Measurements from ENCODE around the gene GRIN2C. TPM values are rescaled to one million over a fixed set of nuclear protein-coding genes. Genes with fewer than 3 reads are reported as not detected.
"Not testable (repeated sequence)": the region's sequence is repeated elsewhere in the genome, so short reads cannot be mapped to it uniquely, and the experiment has no call there.

The GRIN2C gene
- 2.1 TPM for total RNA-seq

DNA sequence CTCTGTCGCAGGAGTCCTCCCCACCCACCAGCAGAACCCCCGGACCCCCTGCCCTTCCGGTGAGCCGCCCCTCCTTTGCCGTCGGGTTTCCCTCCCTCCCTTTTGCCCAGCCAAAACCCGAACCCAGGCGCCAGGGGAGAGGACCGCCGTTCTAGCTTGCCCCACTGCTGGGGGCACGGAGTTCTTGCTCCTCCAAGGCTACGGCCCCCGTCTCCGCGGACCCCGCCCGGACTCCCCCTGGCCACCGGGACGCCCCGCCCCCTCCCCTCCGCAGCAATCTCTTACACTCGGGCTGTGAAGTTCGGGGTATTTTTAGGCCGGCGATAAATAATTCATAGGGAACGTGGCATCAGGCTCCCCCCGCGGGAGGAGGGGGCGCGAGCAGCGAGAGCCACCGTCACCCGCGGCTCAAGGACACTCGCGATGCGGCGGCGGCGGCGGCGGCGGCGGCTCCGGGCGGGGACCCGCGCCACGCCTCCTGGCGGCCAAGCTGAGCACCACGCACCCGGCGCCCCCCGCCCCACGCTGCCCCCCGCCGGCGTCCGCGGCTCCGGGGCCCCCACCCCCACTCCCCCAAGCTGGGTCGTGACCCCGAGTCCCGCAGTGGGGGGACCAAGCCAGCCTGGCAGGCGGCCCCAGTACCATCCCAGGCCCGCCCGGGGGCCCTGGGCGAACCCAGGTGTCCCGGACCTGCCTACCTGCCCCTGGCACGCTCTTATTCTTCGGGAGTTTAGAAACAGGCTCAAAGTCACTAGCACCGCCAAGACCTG lies at the start of gene GRIN2C:
GRIN2C (minus strand) TSS at position 427 of the 770 bp plus-strand sequence. CDS start 4,793 bp downstream, outside the sequence.
- Histone ChIP-seq H3K4me3 (ENCODE audit: low read length in 3 of 3) (peak within 1 kb of the TSS in 2 of 3 donors; percentile 29 to 48), H3K27ac (ENCODE audit: low read depth, low read length) (no peak within 1 kb of the TSS), H3K9ac (ENCODE audit: low read depth in 1 of 3, low read length in 3 of 3) (peak within 1 kb of the TSS in 1 of 3 donors; percentile 16), H3K4me1 (ENCODE audit: control insufficient read depth in 3 of 3, insufficient read depth in 3 of 3, low read length in 3 of 3) (peaks cover 11 to 19% (median 16%) of the 10 kb centered on the region in 3 donors), H3K9me3 (ENCODE audit: control insufficient read depth in 3 of 3, low read length in 3 of 3) (no peaks in the 10 kb centered on the region), H3K36me3 (ENCODE audit: control insufficient read depth in 3 of 3, insufficient read depth in 3 of 3, low read length in 3 of 3) (no peaks in the 10 kb centered on the region), H3K27me3 (ENCODE audit: control insufficient read depth in 3 of 3, insufficient read depth in 3 of 3, low read length in 3 of 3) (peaks cover 56 to 59% (median 56%) of the 10 kb centered on the region in 3 donors)

GRCh38 chr17:74909097-74909496 lies 49.4 kb upstream of the GRIN2C start:
- H3K27ac ChIP-seq (ENCODE audit: low read depth, low read length); H3K4me3 ChIP-seq (ENCODE audit: low read length in 3 of 3); H3K4me1 ChIP-seq (ENCODE audit: control insufficient read depth in 3 of 3, insufficient read depth in 3 of 3, low read length in 3 of 3); H3K9ac ChIP-seq (ENCODE audit: low read depth in 1 of 3, low read length in 3 of 3); H3K9me3 ChIP-seq (ENCODE audit: control insufficient read depth in 3 of 3, low read length in 3 of 3); H3K36me3 ChIP-seq (ENCODE audit: control insufficient read depth in 3 of 3, insufficient read depth in 3 of 3, low read length in 3 of 3): not testable (repeated sequence)
- H3K27me3 ChIP-seq (ENCODE audit: control insufficient read depth in 3 of 3, insufficient read depth in 3 of 3, low read length in 3 of 3): peaks cover 8 to 10% (median 9%) of the 10 kb centered on the region in 3 donors

DNA sequence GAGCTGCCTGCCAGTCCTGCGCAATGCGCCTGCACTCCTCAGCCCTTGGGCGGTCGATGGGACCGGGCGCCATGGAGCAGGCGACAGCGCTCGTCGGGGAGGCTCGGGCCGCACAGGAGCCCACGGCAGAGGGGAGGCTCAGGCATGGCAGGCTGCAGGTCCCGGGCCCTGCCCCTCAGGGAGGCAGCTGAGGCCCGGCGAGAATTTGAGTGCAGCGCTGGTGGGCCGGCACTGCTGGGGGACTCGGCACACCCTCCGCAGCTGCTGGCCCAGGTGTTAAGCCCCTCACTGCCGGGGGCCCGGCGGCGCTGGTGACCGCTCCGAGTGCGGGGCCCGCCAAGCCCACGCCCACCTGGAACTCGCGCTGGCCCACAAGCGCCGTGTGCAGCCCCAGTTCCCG lies 47.3 kb upstream of the GRIN2C start:
- no peak overlapping the region for H3K9ac ChIP-seq (ENCODE audit: low read depth in 1 of 3, low read length in 3 of 3)
- H3K27me3 ChIP-seq (ENCODE audit: control insufficient read depth in 3 of 3, insufficient read depth in 3 of 3, low read length in 3 of 3): peaks cover 15 to 20% (median 19%) of the 10 kb centered on the region in 3 donors
- H3K4me1 ChIP-seq (ENCODE audit: control insufficient read depth in 3 of 3, insufficient read depth in 3 of 3, low read length in 3 of 3): no peaks in the 10 kb centered on the region
- no peak overlapping the region for H3K4me3 ChIP-seq (ENCODE audit: low read length in 3 of 3)
- no peaks in the 10 kb centered on the region for H3K9me3 ChIP-seq (ENCODE audit: control insufficient read depth in 3 of 3, low read length in 3 of 3)
- H3K36me3 ChIP-seq (ENCODE audit: control insufficient read depth in 3 of 3, insufficient read depth in 3 of 3, low read length in 3 of 3): no peaks in the 10 kb centered on the region
- no peak overlapping the region for H3K27ac ChIP-seq (ENCODE audit: low read depth, low read length)

GRCh38 chr17:74906214-74906793 lies 46.6 kb upstream of the GRIN2C start:
- H3K36me3 ChIP-seq (ENCODE audit: control insufficient read depth in 3 of 3, insufficient read depth in 3 of 3, low read length in 3 of 3); H3K9me3 ChIP-seq (ENCODE audit: control insufficient read depth in 3 of 3, low read length in 3 of 3); H3K27ac ChIP-seq (ENCODE audit: low read depth, low read length); H3K9ac ChIP-seq (ENCODE audit: low read depth in 1 of 3, low read length in 3 of 3); H3K4me1 ChIP-seq (ENCODE audit: control insufficient read depth in 3 of 3, insufficient read depth in 3 of 3, low read length in 3 of 3); H3K4me3 ChIP-seq (ENCODE audit: low read length in 3 of 3): not testable (repeated sequence)
- H3K27me3 ChIP-seq (ENCODE audit: control insufficient read depth in 3 of 3, insufficient read depth in 3 of 3, low read length in 3 of 3): peaks cover 22 to 26% (median 24%) of the 10 kb centered on the region in 3 donors

DNA sequence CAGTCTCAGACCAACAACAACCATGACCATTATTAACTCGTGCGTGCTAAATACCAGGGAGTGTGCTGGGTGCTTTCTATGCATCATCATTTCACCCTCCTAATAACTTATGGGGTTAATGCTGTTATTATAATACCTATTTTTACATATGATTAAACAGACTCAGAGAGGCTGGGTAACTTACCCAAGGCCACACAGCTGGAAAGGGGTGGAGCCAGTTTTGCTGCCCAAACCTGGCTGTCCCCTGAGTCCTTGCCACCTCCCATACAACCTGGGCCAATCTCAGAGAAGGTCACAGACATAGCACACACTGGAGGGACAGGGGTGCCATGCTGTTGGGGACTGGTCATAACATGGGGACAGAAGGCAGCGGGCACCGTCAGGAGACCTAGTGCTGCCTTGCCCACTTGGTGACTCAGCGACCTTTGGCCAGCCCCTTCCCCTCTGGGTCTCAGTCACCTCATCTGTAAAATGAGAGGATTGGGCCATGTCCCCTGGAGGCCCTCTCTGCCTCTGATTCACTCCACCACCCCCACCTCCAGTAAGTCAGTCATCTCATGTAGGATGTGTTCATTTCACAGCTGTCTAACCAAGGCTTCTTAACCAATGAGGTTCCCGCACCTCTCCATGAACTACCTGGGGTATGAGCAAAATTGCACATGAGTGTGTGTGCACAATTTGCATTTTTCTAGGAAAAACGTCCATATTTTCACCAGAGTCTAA lies 45.2 kb upstream of the GRIN2C start:
- H3K9me3 ChIP-seq (ENCODE audit: control insufficient read depth in 3 of 3, low read length in 3 of 3): no peaks in the 10 kb centered on the region
- no peak overlapping the region for H3K9ac ChIP-seq (ENCODE audit: low read depth in 1 of 3, low read length in 3 of 3)
- H3K27me3 ChIP-seq (ENCODE audit: control insufficient read depth in 3 of 3, insufficient read depth in 3 of 3, low read length in 3 of 3): peaks cover 27 to 30% (median 29%) of the 10 kb centered on the region in 3 donors

DNA sequence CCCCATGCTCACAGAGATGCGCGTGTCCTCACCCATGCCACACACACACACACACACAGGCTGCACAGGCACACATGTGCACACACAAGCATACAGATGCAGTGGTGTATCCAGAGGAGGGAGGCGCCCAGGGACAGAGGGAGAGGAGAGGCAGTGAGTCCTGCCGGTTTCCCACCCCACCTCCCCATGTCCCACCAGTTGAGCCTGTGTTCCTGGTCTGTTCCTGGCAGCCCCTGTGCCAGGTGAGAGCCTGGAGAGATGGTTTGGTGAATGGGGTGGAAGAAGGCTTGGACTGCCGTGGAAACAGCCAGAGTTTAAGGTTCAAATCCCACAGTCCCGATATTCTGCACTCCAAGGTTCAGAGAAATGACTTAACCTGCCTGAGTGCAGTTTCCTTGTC lies 44.0 kb upstream of the GRIN2C start:
- Histone ChIP-seq H3K36me3 (ENCODE audit: control insufficient read depth in 3 of 3, insufficient read depth in 3 of 3, low read length in 3 of 3) (no peaks in the 10 kb centered on the region), H3K27ac (ENCODE audit: low read depth, low read length) (no peak overlapping the region), H3K4me1 (ENCODE audit: control insufficient read depth in 3 of 3, insufficient read depth in 3 of 3, low read length in 3 of 3) (no peaks in the 10 kb centered on the region), H3K4me3 (ENCODE audit: low read length in 3 of 3) (no peak overlapping the region), H3K9me3 (ENCODE audit: control insufficient read depth in 3 of 3, low read length in 3 of 3) (no peaks in the 10 kb centered on the region), H3K27me3 (ENCODE audit: control insufficient read depth in 3 of 3, insufficient read depth in 3 of 3, low read length in 3 of 3) (peaks cover 27 to 30% (median 29%) of the 10 kb centered on the region in 3 donors), H3K9ac (ENCODE audit: low read depth in 1 of 3, low read length in 3 of 3) (no peak overlapping the region)

More for the DNA sequence above, 45.2 kb upstream of the GRIN2C start:
- no peak overlapping the region for H3K4me3 ChIP-seq (ENCODE audit: low read length in 3 of 3)
- no peaks in the 10 kb centered on the region for H3K36me3 ChIP-seq (ENCODE audit: control insufficient read depth in 3 of 3, insufficient read depth in 3 of 3, low read length in 3 of 3)
- no peaks in the 10 kb centered on the region for H3K4me1 ChIP-seq (ENCODE audit: control insufficient read depth in 3 of 3, insufficient read depth in 3 of 3, low read length in 3 of 3)
- H3K27ac ChIP-seq (ENCODE audit: low read depth, low read length): no peak overlapping the region

DNA sequence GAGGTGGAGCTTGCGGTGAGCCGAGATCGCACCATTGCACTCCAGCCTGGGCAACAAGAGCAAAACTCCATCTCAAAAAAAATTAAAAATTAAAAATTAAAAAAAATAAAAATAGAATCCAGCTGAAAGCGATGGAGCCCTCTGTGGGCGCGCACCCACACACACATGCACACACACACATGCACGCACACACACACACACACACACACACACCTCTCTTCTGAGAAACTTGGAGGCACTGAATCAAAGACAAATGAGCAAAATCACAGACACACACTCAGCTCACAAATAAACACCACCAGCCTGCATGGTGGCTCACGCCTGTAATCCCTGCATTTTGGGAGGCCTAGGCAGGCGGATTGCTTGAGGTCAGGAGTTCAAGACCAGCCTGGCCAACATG lies 43.3 kb upstream of the GRIN2C start:
- H3K27ac ChIP-seq (ENCODE audit: low read depth, low read length): no peak overlapping the region
- no peaks in the 10 kb centered on the region for H3K4me1 ChIP-seq (ENCODE audit: control insufficient read depth in 3 of 3, insufficient read depth in 3 of 3, low read length in 3 of 3)
- H3K36me3 ChIP-seq (ENCODE audit: control insufficient read depth in 3 of 3, insufficient read depth in 3 of 3, low read length in 3 of 3): no peaks in the 10 kb centered on the region
- no peak overlapping the region for H3K4me3 ChIP-seq (ENCODE audit: low read length in 3 of 3)
- peaks cover 27 to 30% (median 29%) of the 10 kb centered on the region in 3 donors for H3K27me3 ChIP-seq (ENCODE audit: control insufficient read depth in 3 of 3, insufficient read depth in 3 of 3, low read length in 3 of 3)
- H3K9ac ChIP-seq (ENCODE audit: low read depth in 1 of 3, low read length in 3 of 3): no peak overlapping the region
- H3K9me3 ChIP-seq (ENCODE audit: control insufficient read depth in 3 of 3, low read length in 3 of 3): no peaks in the 10 kb centered on the region

DNA sequence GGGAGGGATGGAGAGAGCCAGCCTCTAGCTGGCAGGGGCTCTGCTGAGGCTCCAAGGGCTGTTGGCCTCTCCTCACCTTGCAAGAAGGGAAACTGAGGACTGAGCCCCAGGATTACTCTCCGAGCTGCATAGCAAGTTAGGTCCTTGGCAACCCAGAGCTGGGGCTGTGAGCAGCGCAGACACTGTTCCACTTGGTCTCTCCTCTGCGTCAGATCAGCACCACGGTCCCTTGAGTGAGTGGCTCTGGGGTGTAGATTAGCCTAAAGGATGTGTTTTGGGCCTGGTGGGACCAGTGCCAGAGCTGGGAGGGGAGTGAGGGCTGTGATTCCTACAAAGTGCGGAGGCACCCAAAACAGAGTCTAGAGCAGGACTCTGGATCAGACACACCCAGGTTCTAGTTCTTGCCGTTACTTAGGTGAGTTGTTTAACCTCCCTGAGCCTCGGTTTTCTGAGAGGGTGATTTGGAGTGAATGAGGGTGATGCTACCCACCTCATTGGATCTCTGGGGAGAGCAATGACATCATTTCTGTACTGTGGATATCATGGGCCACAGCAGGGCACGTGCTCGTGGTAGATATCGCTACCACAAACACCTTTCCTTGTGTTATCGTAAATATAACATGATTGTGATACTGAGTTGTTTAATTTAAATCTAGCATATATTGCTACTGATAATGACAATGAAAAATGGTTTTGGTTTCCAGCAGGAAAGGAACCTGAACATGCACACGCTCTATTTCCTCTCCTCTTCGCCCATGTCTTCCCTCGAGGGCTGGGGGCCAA lies 41.9 kb upstream of the GRIN2C start:
- H3K27ac ChIP-seq (ENCODE audit: low read depth, low read length): no peak overlapping the region
- H3K9ac ChIP-seq (ENCODE audit: low read depth in 1 of 3, low read length in 3 of 3): no peak overlapping the region
- no peaks in the 10 kb centered on the region for H3K36me3 ChIP-seq (ENCODE audit: control insufficient read depth in 3 of 3, insufficient read depth in 3 of 3, low read length in 3 of 3)
- H3K4me3 ChIP-seq (ENCODE audit: low read length in 3 of 3): no peak overlapping the region
- H3K9me3 ChIP-seq (ENCODE audit: control insufficient read depth in 3 of 3, low read length in 3 of 3): no peaks in the 10 kb centered on the region
- H3K27me3 ChIP-seq (ENCODE audit: control insufficient read depth in 3 of 3, insufficient read depth in 3 of 3, low read length in 3 of 3): peaks cover 28 to 33% (median 32%) of the 10 kb centered on the region in 3 donors
- H3K4me1 ChIP-seq (ENCODE audit: control insufficient read depth in 3 of 3, insufficient read depth in 3 of 3, low read length in 3 of 3): no peaks in the 10 kb centered on the region

DNA sequence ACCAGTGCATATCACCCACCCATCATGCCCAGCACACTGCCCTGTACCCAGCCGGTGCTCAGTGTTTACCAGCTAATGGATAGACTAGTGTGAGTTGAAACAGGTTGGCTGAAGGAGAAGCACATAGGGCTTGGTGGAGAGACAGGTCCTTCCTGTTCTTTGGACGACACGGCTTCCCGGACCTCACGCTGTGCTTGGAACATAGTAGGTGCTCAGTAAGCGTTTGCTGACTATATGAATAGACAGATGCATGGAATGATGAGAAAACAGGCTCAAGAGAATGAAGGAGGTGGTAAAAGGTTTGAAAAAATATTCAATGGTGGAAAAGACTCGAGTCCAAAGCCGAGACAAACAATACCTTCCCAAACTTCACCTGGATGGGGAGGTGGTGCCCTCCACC lies 40.5 kb upstream of the GRIN2C start:
- Histone ChIP-seq H3K4me1 (ENCODE audit: control insufficient read depth in 3 of 3, insufficient read depth in 3 of 3, low read length in 3 of 3) (no peaks in the 10 kb centered on the region), H3K36me3 (ENCODE audit: control insufficient read depth in 3 of 3, insufficient read depth in 3 of 3, low read length in 3 of 3) (no peaks in the 10 kb centered on the region), H3K9ac (ENCODE audit: low read depth in 1 of 3, low read length in 3 of 3) (no peak overlapping the region), H3K9me3 (ENCODE audit: control insufficient read depth in 3 of 3, low read length in 3 of 3) (no peaks in the 10 kb centered on the region), H3K27me3 (ENCODE audit: control insufficient read depth in 3 of 3, insufficient read depth in 3 of 3, low read length in 3 of 3) (peaks cover 34 to 45% (median 35%) of the 10 kb centered on the region in 3 donors), H3K4me3 (ENCODE audit: low read length in 3 of 3) (no peak overlapping the region), H3K27ac (ENCODE audit: low read depth, low read length) (no peak overlapping the region)

All from skeletal muscle tissue (tissue), 4 donors.